ENCODE data around the gene IL36RN. TPM values are rescaled to one million over a fixed set of nuclear protein-coding genes. Genes with fewer than 3 reads are reported as not detected.

Gene IL36RN
- total RNA-seq, 1 experiment from 2014 or later = 1.7 TPM

DNA sequence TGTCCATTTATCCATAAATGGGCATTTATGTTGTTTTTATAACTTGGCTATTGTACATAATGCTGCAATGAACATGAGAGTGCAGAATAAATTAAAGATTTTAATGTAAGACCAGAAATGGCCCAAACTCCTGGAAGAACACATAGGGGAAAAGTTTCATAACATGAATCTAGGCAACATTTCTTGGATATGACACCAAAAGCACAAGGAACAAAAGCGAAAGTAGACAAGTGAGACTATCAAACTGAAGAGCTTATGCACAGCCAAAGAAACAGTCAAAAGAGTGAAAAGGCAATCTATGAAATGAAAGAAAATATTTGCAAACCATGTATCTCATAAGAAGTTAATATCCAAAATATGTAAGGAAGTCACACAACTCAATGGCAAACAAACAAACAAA, 47.9 kb upstream of the IL36RN start:
- H3K4me3 ChIP-seq = no peak overlapping the region
- H3K9me2 ChIP-seq (ENCODE audit: insufficient read depth) = no peaks in the 10 kb centered on the region
- no peak overlapping the region for H3K4me2 ChIP-seq
- BruUV-seq (replicated peaks) = no TSS peak
- intact Hi-C loops (cut with micrococcal nuclease; ENCODE audit: unreplicated experiment) = loop anchor here (5.0 kb wide), 1 partner anchor 66 kb away; no protein-coding TSS in a partner anchor
- H3K79me2 ChIP-seq (ENCODE audit: low read depth) = no peaks in the 10 kb centered on the region
- peaks cover 20% of the 10 kb centered on the region for H3F3A ChIP-seq (ENCODE audit: insufficient read depth, low read depth)
- TF ChIP-seq, protein P1, sequence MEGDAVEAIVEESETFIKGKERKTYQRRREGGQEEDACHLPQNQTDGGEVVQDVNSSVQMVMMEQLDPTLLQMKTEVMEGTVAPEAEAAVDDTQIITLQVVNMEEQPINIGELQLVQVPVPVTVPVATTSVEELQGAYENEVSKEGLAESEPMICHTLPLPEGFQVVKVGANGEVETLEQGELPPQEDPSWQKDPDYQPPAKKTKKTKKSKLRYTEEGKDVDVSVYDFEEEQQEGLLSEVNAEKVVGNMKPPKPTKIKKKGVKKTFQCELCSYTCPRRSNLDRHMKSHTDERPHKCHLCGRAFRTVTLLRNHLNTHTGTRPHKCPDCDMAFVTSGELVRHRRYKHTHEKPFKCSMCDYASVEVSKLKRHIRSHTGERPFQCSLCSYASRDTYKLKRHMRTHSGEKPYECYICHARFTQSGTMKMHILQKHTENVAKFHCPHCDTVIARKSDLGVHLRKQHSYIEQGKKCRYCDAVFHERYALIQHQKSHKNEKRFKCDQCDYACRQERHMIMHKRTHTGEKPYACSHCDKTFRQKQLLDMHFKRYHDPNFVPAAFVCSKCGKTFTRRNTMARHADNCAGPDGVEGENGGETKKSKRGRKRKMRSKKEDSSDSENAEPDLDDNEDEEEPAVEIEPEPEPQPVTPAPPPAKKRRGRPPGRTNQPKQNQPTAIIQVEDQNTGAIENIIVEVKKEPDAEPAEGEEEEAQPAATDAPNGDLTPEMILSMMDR (conservative IDR thresholded peaks at IDR 0.05) = no peak
- TF ChIP-seq EZH2 (IDR thresholded peaks at IDR 0.05; ENCODE audit: low read depth) = no peak
- peaks cover 10% of the 10 kb centered on the region; the same call in 1 of the 2 replicates for H3K9me3 ChIP-seq (ENCODE audit: insufficient read depth, low read depth)
- ChIA-PET CTCF (no interaction called here), POLR2A (ENCODE audit: unreplicated experiment) (no interaction called here)
- no peak for DNase-seq
- H3K36me3 ChIP-seq (ENCODE audit: low read depth) = peaks cover 2% of the 10 kb centered on the region; the same call in 1 of the 2 replicates
- H3K4me1 ChIP-seq (replicated peaks; ENCODE audit: insufficient read depth) = peaks cover 19% of the 10 kb centered on the region
- H3K27me3 ChIP-seq (ENCODE audit: insufficient read depth, low read depth) = no peaks in the 10 kb centered on the region
- H4K20me1 ChIP-seq (ENCODE audit: insufficient read depth) = no peaks in the 10 kb centered on the region
- H2AFZ ChIP-seq = no peak overlapping the region
- no peak overlapping the region for H3K27ac ChIP-seq

DNA sequence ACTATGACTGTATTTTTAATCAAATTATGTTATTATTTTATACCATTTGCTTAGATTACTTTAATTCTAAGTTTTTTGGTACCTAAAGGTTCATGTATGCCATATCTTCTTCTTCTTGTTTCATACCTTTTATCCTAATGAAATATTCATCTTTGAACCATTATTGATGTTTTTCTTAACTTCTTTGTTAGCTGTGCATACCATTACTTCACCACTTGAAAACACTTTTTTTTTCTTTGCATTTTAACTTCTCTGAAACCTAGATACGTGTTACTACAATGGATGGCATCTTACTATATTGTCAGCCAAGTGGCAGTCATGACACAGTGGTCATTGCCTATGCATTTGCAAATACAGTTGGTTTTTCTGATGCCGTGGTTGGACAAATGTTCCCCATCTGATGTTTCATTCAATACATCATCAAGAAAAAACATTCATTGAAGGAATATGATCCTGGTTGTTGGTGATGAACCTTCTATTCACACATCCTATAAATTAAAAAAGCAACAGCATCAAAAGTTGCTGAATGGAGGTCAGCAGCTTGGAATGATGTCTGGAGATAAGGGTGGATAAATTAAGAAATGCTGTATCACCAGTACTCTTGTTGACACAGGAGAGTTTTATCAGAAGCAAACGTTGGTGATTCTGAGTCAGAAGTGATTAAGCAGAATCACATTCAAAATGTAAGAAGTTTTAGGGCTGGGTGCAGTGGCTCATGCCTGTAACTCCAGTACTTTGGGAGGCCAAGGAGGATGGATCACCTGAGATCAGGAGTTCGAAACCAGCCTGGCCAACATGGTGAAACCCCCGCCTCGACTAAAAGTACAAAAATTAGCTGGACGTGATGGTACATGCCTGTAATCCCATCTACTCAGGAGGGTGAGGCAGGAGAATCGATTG, 46.3 kb upstream of the IL36RN start:
- H3K9me2 ChIP-seq (ENCODE audit: insufficient read depth) = no peaks in the 10 kb centered on the region
- no peaks in the 10 kb centered on the region for H3K79me2 ChIP-seq (ENCODE audit: low read depth)
- H2AFZ ChIP-seq = no peak overlapping the region
- ChIA-PET POLR2A (ENCODE audit: unreplicated experiment) (no interaction called here), CTCF (no interaction called here)
- peaks cover 2% of the 10 kb centered on the region; the same call in 1 of the 2 replicates for H3K36me3 ChIP-seq (ENCODE audit: low read depth)
- no peaks in the 10 kb centered on the region for H4K20me1 ChIP-seq (ENCODE audit: insufficient read depth)
- H3F3A ChIP-seq (ENCODE audit: insufficient read depth, low read depth) = peaks cover 20% of the 10 kb centered on the region
- intact Hi-C loops (cut with micrococcal nuclease; ENCODE audit: unreplicated experiment) = loop anchor here (5.0 kb wide), 1 partner anchor 65 kb away; no protein-coding TSS in a partner anchor
- H3K27me3 ChIP-seq (ENCODE audit: insufficient read depth, low read depth) = no peaks in the 10 kb centered on the region
- H3K4me1 ChIP-seq (replicated peaks; ENCODE audit: insufficient read depth) = peaks cover 19% of the 10 kb centered on the region
- 0 out of 2 replicates have a peak overlapping the region, but pooled peaks have one; percentile 3 for H3K4me2 ChIP-seq
- peaks cover 10% of the 10 kb centered on the region; the same call in 1 of the 2 replicates for H3K9me3 ChIP-seq (ENCODE audit: insufficient read depth, low read depth)
- TF ChIP-seq, protein P1 (conservative IDR thresholded peaks at IDR 0.05) = no peak
- TF ChIP-seq EZH2 (IDR thresholded peaks at IDR 0.05; ENCODE audit: low read depth) = no peak
- peak; percentile 27 to 84 for DNase-seq
- H3K27ac ChIP-seq = peak overlapping the region; percentile 74
- no TSS peak for BruUV-seq (replicated peaks)
- no peak overlapping the region for H3K4me3 ChIP-seq

DNA sequence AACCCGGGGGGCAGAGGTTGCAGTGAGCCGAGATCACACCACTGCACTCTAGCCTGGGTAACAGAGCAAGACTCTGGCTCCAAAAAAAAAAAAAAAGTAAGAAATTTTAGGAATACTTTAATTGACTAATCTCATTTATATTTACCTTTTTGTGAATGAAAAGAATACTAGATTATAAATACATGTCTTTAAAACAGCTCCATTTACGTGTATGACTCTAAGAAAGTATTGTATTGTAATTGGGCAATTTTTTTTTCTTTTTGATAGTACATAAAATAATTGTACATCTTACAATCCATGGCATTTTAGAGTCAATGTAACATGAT, 45.7 kb upstream of the IL36RN start:
- ChIA-PET POLR2A (ENCODE audit: unreplicated experiment) (no interaction called here), CTCF (no interaction called here)
- Histone ChIP-seq H3K9me2 (ENCODE audit: insufficient read depth) (no peaks in the 10 kb centered on the region), H3K36me3 (ENCODE audit: low read depth) (peaks cover 2% of the 10 kb centered on the region; the same call in 1 of the 2 replicates), H3K79me2 (ENCODE audit: low read depth) (no peaks in the 10 kb centered on the region), H3K4me1 (replicated peaks; ENCODE audit: insufficient read depth) (peaks cover 19% of the 10 kb centered on the region), H2AFZ (no peak overlapping the region), H3F3A (ENCODE audit: insufficient read depth, low read depth) (peaks cover 20% of the 10 kb centered on the region), H3K9me3 (ENCODE audit: insufficient read depth, low read depth) (peaks cover 10% of the 10 kb centered on the region; the same call in 1 of the 2 replicates), H3K4me2 (no peak overlapping the region), H4K20me1 (ENCODE audit: insufficient read depth) (no peaks in the 10 kb centered on the region), H3K27me3 (ENCODE audit: insufficient read depth, low read depth) (no peaks in the 10 kb centered on the region), H3K27ac (peak overlapping the region; percentile 74), H3K4me3 (no peak overlapping the region)
- DNase-seq = no peak
- TF ChIP-seq EZH2 (IDR thresholded peaks at IDR 0.05; ENCODE audit: low read depth) = no peak
- BruUV-seq (replicated peaks) = no TSS peak
- intact Hi-C loops (cut with micrococcal nuclease; ENCODE audit: unreplicated experiment) = loop anchor here (5.0 kb wide), 1 partner anchor 64 kb away; no protein-coding TSS in a partner anchor
